IPS-NIHi11 (cell line): ENCODE results near the gene BEND6.

Source experiments
- DNase-seq: peaks from one replicate; pipeline ENCODE4 v3.0.0; 2012; ENCODE audit warnings: mixed read lengths, low spot score

Gene BEND6

DNA sequence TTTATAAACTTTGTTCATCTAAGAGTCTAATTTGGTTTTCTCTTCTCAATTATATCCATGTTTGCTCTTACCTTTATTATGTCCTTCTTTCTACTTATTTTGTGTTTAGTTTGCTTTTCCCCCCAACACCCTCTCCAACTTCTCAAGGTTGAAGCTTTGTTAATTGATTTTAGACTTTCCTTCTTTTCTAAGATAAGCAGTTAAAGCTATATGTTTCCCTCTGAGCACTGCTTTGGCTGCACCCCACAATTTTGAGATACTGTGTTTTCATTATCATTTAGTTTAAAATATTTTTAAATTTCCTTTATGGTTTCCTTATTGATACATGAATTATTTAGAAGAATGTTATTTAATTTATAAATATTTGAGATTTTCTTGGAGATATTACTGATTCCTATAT, 13.9 kb upstream of the BEND6 start:
- no peak for DNase-seq

DNA sequence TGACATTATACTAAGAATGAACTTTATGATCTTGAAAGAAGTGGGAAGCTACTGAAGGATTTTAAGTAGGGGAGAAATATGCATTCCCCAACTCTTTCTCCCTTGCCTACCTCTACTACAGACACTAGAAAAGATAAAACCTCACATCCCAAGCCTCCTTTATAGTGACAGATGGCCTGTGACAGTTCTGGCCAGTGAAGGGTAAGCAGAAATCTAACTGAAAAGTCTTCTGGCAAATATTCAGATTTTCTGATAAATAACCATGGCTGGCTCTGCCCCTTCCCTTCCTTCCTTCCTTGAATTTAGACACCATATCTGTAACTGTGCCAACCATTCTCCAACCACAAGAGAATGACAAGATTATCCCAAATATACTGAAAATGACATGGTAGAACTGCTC, 10.2 kb upstream of the BEND6 start:
- no peak for DNase-seq

GRCh38 chr6:56946368-56946767, 8.5 kb upstream of the BEND6 start:
- no peak for DNase-seq

GRCh38 chr6:56947924-56948323, 7.0 kb upstream of the BEND6 start:
- DNase-seq = no peak

- no peak for DNase-seq
These were observed 5.6 kb upstream of the BEND6 start for GRCh38 chr6:56949265-56949664.

GRCh38 chr6:56949925-56950495, 4.9 kb upstream of the BEND6 start:
- DNase-seq = no peak

- DNase-seq = no peak
These were observed 3.7 kb upstream of the BEND6 start for GRCh38 chr6:56951049-56951831.

- peak; percentile 30 for DNase-seq
These were observed 1.1 kb upstream of the BEND6 start for GRCh38 chr6:56953597-56954402.

DNA sequence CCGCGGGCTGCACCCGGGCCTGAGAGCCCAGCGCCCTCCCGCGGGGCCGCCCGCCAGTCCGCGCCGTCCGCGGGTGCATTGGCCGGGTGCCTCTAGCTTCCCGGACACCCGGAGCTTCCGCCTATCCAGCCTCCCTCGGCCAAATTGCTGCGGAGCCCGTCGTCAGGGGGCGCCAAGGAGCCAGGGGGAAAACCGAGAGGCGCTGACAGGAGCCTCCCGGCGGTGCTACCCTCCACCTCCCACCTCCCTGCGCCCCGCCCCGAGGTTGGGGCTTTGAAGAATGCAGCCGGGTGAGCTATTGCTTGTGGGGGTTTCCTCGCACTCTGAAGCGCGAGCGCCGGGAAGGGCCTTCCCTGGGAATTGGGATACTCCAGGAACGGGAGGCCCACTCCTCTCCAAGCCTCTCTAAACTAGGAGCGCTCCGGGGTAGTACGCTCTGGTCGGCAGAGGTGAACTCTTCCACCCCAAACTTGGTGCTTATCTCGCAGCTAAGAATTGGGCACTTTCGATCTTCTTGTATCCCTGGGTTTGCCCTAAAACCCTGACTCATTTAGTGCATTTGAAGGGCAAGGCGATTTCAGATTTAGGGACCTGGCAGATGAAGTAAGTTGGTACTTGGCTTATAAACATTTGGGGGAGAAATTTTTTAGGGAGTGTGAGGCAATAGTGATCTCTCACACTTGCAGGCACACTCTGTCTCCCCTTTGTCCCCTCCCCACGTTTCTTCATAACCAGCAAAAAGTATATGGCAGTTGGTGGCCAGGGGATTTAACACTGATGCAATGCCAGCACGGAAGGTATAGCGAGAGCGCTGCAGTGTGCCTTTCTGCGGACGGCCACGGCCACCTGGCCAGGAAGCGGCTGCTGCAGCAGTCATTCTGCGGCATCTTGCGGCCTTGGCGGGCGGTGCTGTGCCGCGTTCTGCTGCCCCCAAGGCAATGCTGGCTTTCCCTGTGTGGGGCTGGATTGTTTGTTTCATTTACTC, 556 bp downstream of the BEND6 start:
- peak; percentile 86 for DNase-seq

DNA sequence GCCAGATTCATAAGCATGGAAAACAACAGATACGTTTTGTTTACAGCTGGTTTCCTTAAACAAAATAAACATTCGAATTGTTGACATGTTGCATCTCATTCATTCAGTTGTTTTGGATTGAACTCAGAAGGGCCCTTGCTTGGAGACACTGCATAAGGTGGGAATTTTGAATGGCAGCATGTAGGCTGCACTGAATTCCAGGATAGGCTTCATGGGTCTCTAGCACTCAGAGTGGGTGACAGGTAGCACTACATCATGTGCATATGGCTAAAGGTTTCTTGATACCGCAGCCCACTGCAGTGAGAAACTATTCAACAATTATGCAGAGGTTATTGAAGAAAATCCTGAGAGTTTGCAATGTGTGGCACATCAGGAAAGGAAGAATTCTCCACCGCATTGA, 1.6 kb downstream of the BEND6 start:
- DNase-seq = no peak

DNA sequence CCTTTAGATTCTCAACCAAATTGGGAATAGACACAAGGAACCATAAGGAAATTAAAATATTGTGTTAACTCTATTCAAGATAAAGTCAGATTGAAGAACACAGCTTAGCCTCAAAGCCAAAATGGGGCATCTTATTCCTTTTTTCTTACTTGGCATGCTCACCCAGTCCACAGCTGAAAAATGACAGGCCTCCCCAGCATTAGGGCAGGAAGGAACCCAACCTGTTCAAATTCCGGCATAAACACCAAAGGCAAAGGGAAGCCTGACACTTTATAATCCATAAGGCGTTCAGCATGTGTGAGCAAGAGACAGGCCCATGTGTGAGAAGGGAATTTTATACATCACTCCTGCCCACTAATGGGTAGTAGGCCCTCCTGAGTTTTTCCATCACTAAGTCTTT, 2.9 kb downstream of the BEND6 start:
- no peak for DNase-seq

- DNase-seq = no peak
These were observed 3.6 kb downstream of the BEND6 start for GRCh38 chr6:56958481-56958880.

DNA sequence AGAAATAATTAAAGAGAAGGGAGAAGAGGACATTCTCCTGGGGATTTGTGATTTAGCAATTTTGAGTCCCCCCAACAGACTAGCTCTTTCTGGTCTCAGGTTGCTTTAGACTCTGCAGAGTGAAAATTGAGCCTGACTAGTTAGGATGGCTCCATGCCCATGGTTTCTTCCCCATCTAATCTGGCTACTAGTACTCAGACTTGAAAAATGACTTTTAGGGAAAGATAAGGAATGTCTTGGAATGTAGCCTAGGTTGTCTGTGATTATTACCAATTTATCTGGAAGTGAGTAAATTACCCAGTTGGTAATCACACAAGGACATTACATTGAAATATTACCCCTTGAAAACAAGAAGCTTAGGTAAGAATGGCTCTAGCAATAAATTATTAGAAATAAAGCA, 4.2 kb downstream of the BEND6 start:
- DNase-seq = no peak

GRCh38 chr6:56959938-56960337, 5.0 kb downstream of the BEND6 start:
- no peak for DNase-seq

GRCh38 chr6:56961151-56961550, 6.2 kb downstream of the BEND6 start:
- DNase-seq = no peak

GRCh38 chr6:56962441-56962840, 7.5 kb downstream of the BEND6 start:
- no peak for DNase-seq

DNA sequence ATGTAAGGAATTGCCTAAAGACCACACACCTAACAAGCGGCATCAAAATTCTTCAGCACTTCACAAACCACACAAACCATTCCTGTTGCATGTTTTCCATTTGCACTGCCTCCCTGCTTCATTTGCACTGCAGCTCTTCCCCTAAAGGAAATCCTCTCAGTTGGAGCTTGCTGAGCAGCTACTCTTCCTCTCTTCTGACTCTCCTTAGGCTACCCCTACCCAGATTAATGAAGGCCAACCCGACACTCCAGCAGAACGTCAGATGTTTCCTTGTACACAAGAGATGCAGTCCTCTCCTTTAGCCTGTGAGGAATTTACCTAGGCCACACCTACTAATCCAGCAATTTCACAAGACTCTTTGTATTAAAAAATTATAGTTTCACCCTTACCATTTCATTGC, 8.1 kb downstream of the BEND6 start:
- no peak for DNase-seq

DNA sequence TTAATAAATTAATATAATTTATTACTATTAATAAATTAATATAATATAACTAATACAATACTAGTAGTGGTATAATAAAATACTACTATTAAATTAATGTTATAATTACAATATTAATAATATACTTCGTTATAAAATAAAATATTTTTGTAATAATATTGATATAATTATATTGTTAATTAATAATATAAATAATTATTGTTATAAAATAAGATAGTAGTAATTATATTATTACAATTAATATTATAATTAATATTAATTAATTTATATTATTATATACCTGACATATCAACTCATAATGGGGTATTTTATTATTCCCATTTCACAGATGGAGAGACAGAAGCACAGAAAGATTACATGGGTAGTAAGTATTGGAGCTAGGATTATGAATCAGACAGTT, 8.9 kb downstream of the BEND6 start:
- no peak for DNase-seq

DNA sequence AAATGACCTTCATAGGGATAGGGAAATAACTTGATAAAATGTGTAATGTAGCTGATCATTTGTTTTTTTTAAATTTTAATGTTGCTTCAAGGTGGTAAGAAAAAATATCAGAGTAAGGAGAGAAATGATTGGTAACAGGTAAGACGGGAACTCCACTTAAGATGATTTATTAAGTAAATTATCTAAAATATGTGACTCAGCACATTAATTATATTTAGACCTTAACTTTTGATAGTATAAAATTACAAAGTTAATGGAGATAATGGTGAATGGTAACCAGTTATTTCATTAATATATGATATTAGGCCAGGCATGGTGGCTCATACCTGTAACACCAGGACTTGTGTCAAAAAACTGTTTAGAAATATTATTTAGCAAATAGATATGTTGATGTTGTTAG, 10.2 kb downstream of the BEND6 start:
- no peak for DNase-seq

DNA sequence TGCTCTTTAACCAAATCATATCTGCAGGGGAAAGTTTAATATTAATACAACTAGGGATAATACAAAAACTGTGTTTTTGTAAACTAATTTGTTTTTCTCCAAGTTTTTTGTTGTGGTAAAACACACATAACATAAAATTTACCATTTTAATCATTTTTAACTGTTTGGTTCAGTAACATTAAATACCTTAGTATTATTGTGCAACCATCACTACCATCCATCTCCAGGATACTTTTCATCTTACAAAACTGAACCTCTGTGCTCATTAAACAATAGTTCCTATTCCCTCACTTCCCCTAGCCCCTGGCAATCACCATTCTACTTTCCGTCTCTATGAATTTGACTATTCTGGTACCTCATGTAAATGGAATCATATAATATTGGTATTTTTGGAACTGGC, 15.9 kb downstream of the BEND6 start:
- DNase-seq = no peak

GRCh38 chr6:56977192-56977591, 22.3 kb downstream of the BEND6 start:
- no peak for DNase-seq

GRCh38 chr6:56978530-56978929, 23.6 kb downstream of the BEND6 start:
- no peak for DNase-seq
